C4-2B (cell line): ENCODE data around the gene DYNC2I2.

Experiments
- H3K27ac ChIP-seq: fragments of 450-650 bp; 2 replicates; pipeline ENCODE4 v1.5.1; 2017
- CTCF ChIP-seq: fragments of 450-650 bp; conservative IDR thresholded peaks from 2 replicates; pipeline ENCODE4 v1.5.1; 2017; ENCODE audit warnings: mild to moderate bottlenecking
- ZFX ChIP-seq: fragments of 450-650 bp; IDR thresholded peaks from 2 replicates; pipeline ENCODE4 v1.6.1; 2017

Gene DYNC2I2

GRCh38 chr9:128619779-128620178 lies 36.9 kb downstream of the DYNC2I2 start:
- TF ChIP-seq CTCF (no peak), ZFX (no peak)
- H3K27ac ChIP-seq: no peak overlapping the region

GRCh38 chr9:128619127-128619526 lies 37.5 kb downstream of the DYNC2I2 start:
- H3K27ac ChIP-seq: no peak overlapping the region
- no peak for TF ChIP-seq ZFX
- no peak for TF ChIP-seq CTCF

- H3K27ac ChIP-seq: no peak overlapping the region
- no peak for TF ChIP-seq ZFX
- no peak for TF ChIP-seq CTCF
Measured at GRCh38 chr9:128617943-128618342, 38.7 kb downstream of the DYNC2I2 start.

- TF ChIP-seq CTCF (no peak), ZFX (no peak)
- no peak overlapping the region for H3K27ac ChIP-seq
Measured at GRCh38 chr9:128615571-128615970, 41.1 kb downstream of the DYNC2I2 start.

GRCh38 chr9:128614728-128615127 lies 41.9 kb downstream of the DYNC2I2 start:
- TF ChIP-seq ZFX (no peak), CTCF (no peak)
- H3K27ac ChIP-seq: no peak overlapping the region

- no peak for TF ChIP-seq ZFX
- no peak for TF ChIP-seq CTCF
Measured at GRCh38 chr9:128611600-128612394, 44.9 kb downstream of the DYNC2I2 start.

GRCh38 chr9:128610897-128611296 lies 45.8 kb downstream of the DYNC2I2 start:
- no peak for TF ChIP-seq CTCF
- TF ChIP-seq ZFX: no peak
- H3K27ac ChIP-seq: no peak overlapping the region

More at GRCh38 chr9:128611600-128612394, 44.9 kb downstream of the DYNC2I2 start:
- no peak overlapping the region for H3K27ac ChIP-seq
